ENCODE measurements around the gene LYPD6.

Gene LYPD6

DNA sequence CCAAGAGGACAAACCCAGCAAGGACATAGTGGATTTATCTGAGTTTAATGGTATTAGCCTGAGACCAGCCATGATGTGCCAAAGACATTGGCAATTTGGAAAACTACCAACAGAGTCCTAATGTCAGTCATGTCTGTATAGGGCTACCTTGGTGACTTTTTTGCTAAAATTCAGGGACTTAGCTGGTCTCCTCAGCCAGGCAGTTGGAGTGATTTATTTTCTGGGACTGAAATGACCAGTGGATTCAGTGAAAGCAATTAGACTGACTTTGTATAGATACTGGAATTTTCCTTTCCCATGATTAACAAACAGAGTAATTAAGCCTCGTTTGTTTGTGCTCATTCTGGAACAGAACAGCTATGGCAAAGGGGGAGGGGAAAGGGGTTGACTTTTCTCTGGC lies 55.0 kb downstream of the LYPD6 start:
- no peak overlapping the region for H4K8ac ChIP-seq (ENCODE audit: low read depth, low read length)
- no peak overlapping the region for H3K4ac ChIP-seq (ENCODE audit: low read depth, low read length)
- H3K9me3 ChIP-seq (ENCODE audit: insufficient read depth, low read depth, low read length) = no peaks in the 10 kb centered on the region
- H3K18ac ChIP-seq (ENCODE audit: low read length) = no peak overlapping the region
- no peak overlapping the region for H2BK120ac ChIP-seq (ENCODE audit: insufficient read depth, low read length, poor library complexity)
- peaks cover 2 to 21% of the 10 kb centered on the region in 2 experiments for H3K4me1 ChIP-seq (ENCODE audit: control insufficient read depth in 1 of 2, insufficient read depth in 2 of 2, low read length in 2 of 2)
- H3K23ac ChIP-seq (ENCODE audit: low read length) = no peak overlapping the region
- H4K91ac ChIP-seq (ENCODE audit: low read depth, low read length) = no peak overlapping the region
- peaks cover 2 to 14% of the 10 kb centered on the region in 2 experiments for H3K36me3 ChIP-seq (ENCODE audit: control insufficient read depth in 1 of 2, insufficient read depth in 2 of 2, low read length in 2 of 2)
- H2AFZ ChIP-seq (ENCODE audit: insufficient read depth, low read length, poor library complexity) = no peak overlapping the region
- no peak overlapping the region for H2BK12ac ChIP-seq (ENCODE audit: low read length)
- H2AK5ac ChIP-seq (ENCODE audit: low read length) = no peak overlapping the region
- no peak overlapping the region for H3K9ac ChIP-seq (ENCODE audit: low read length)
- no peaks in the 10 kb centered on the region for H3K27me3 ChIP-seq (ENCODE audit: insufficient read depth, low read length)
- H3K4me3 ChIP-seq (ENCODE audit: low read depth, low read length) = no peak overlapping the region
- H4K12ac ChIP-seq (ENCODE audit: low read depth, low read length) = no peak overlapping the region
- DNase-seq = no peak
- H3K27ac ChIP-seq (ENCODE audit: low read depth, low read length) = no peak overlapping the region
- H2BK5ac ChIP-seq (ENCODE audit: low read depth, low read length, poor library complexity) = no peak overlapping the region
- no peak overlapping the region for H3K14ac ChIP-seq (ENCODE audit: low read length)
- WGBS (ENCODE audit: extremely low coverage, insufficient coverage, insufficient read length) = no CpG with 5 or more reads among the region's 1 CpG
- peaks cover 8% of the 10 kb centered on the region for H3K79me1 ChIP-seq (ENCODE audit: low read length)
- no peak overlapping the region for H3K4me2 ChIP-seq (ENCODE audit: low read length)
- H3K79me2 ChIP-seq (ENCODE audit: control insufficient read depth, insufficient read depth, low read length, poor library complexity) = peaks cover 3% of the 10 kb centered on the region

DNA sequence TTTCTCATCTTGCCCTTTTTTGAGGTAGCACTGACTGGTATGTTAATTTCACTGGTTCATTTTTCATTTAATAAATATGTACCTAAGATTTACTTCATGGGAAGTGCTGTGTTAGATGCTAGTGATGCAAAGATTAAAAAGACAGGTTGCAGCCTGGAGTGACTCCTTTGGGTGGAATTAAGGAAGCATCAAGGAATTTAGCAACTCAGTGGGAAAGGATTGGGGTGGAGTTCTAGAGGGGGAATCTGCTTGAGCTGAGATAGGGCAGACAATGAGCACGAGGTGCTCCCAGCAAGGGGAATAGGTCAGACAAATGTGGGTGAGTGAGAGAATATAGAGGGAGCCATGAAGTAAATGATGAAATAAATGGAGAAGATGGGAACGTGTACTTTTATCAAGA lies 57.0 kb downstream of the LYPD6 start:
- no peaks in the 10 kb centered on the region for H3K9me3 ChIP-seq (ENCODE audit: insufficient read depth, low read depth, low read length)
- H2BK12ac ChIP-seq (ENCODE audit: low read length) = no peak overlapping the region
- H3K4me2 ChIP-seq (ENCODE audit: low read length) = no peak overlapping the region
- H3K23ac ChIP-seq (ENCODE audit: low read length) = no peak overlapping the region
- H2BK5ac ChIP-seq (ENCODE audit: low read depth, low read length, poor library complexity) = no peak overlapping the region
- H3K18ac ChIP-seq (ENCODE audit: low read length) = no peak overlapping the region
- H2AFZ ChIP-seq (ENCODE audit: insufficient read depth, low read length, poor library complexity) = no peak overlapping the region
- 100% methylated on average over 1 of the region's 2 CpGs for WGBS (ENCODE audit: extremely low coverage, insufficient coverage, insufficient read length)
- DNase-seq = no peak
- H3K27me3 ChIP-seq (ENCODE audit: insufficient read depth, low read length) = no peaks in the 10 kb centered on the region
- peaks cover 8% of the 10 kb centered on the region for H3K79me1 ChIP-seq (ENCODE audit: low read length)
- peaks cover 2 to 21% of the 10 kb centered on the region in 2 experiments for H3K4me1 ChIP-seq (ENCODE audit: control insufficient read depth in 1 of 2, insufficient read depth in 2 of 2, low read length in 2 of 2)
- no peak overlapping the region for H3K4ac ChIP-seq (ENCODE audit: low read depth, low read length)
- no peak overlapping the region for H3K4me3 ChIP-seq (ENCODE audit: low read depth, low read length)
- no peak overlapping the region for H4K8ac ChIP-seq (ENCODE audit: low read depth, low read length)
- H4K12ac ChIP-seq (ENCODE audit: low read depth, low read length) = no peak overlapping the region
- no peak overlapping the region for H3K14ac ChIP-seq (ENCODE audit: low read length)
- no peak overlapping the region for H2BK120ac ChIP-seq (ENCODE audit: insufficient read depth, low read length, poor library complexity)
- no peak overlapping the region for H3K27ac ChIP-seq (ENCODE audit: low read depth, low read length)
- no peak overlapping the region for H2AK5ac ChIP-seq (ENCODE audit: low read length)
- H3K9ac ChIP-seq (ENCODE audit: low read length) = no peak overlapping the region
- H4K91ac ChIP-seq (ENCODE audit: low read depth, low read length) = no peak overlapping the region
- peaks cover 2 to 15% of the 10 kb centered on the region in 2 experiments for H3K36me3 ChIP-seq (ENCODE audit: control insufficient read depth in 1 of 2, insufficient read depth in 2 of 2, low read length in 2 of 2)
- H3K79me2 ChIP-seq (ENCODE audit: control insufficient read depth, insufficient read depth, low read length, poor library complexity) = peaks cover 3% of the 10 kb centered on the region

DNA sequence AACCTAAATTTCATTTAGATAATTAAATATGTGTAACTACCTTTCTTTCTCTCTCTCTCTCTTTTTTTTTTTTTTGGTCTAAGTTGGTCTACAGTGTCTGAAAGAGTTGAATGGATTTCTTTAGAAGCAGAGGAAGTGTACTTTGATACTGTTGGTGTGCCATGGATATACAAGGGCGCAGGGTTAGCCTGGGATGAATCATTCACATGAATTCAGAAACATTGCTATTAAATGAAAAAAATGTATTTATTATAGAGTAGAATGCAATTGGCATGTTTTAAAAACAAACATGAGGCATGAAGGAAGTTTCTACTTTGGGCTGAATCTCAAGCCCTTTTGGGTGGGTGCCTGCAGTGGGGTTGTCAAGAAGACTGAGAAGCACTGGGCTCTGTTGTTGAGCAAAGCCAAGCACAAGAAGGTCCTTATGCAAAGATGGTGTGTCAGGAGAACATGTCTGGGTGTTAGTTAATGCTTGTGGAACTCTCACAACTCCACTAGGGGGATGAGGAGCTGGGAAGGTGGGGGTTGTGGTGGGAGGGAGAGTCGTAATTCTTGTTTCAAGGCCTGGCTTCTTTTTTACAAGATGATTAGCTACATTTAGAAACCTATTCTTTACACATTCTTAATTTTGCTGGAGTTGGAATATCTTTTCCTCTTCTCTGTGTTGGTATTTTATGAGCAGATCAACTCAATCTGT lies 57.9 kb downstream of the LYPD6 start:
- peaks cover 2 to 21% of the 10 kb centered on the region in 2 experiments for H3K4me1 ChIP-seq (ENCODE audit: control insufficient read depth in 1 of 2, insufficient read depth in 2 of 2, low read length in 2 of 2)
- no peak overlapping the region for H4K91ac ChIP-seq (ENCODE audit: low read depth, low read length)
- peaks cover 2 to 17% of the 10 kb centered on the region in 2 experiments for H3K36me3 ChIP-seq (ENCODE audit: control insufficient read depth in 1 of 2, insufficient read depth in 2 of 2, low read length in 2 of 2)
- no peak overlapping the region for H3K23ac ChIP-seq (ENCODE audit: low read length)
- no peak overlapping the region for H3K4me3 ChIP-seq (ENCODE audit: low read depth, low read length)
- no peak overlapping the region for H3K9ac ChIP-seq (ENCODE audit: low read length)
- H2BK12ac ChIP-seq (ENCODE audit: low read length) = peak overlapping the region; percentile 60
- no CpG with 5 or more reads among the region's 2 CpGs for WGBS (ENCODE audit: extremely low coverage, insufficient coverage, insufficient read length)
- no peak overlapping the region for H3K4me2 ChIP-seq (ENCODE audit: low read length)
- no peaks in the 10 kb centered on the region for H3K9me3 ChIP-seq (ENCODE audit: insufficient read depth, low read depth, low read length)
- peaks cover 8% of the 10 kb centered on the region for H3K79me1 ChIP-seq (ENCODE audit: low read length)
- no peak overlapping the region for H2AFZ ChIP-seq (ENCODE audit: insufficient read depth, low read length, poor library complexity)
- peak overlapping the region; percentile 52 for H4K8ac ChIP-seq (ENCODE audit: low read depth, low read length)
- no peak overlapping the region for H2BK5ac ChIP-seq (ENCODE audit: low read depth, low read length, poor library complexity)
- no peak for DNase-seq
- no peak overlapping the region for H2AK5ac ChIP-seq (ENCODE audit: low read length)
- H3K79me2 ChIP-seq (ENCODE audit: control insufficient read depth, insufficient read depth, low read length, poor library complexity) = peaks cover 3% of the 10 kb centered on the region
- H4K12ac ChIP-seq (ENCODE audit: low read depth, low read length) = no peak overlapping the region
- no peak overlapping the region for H3K4ac ChIP-seq (ENCODE audit: low read depth, low read length)
- no peak overlapping the region for H3K14ac ChIP-seq (ENCODE audit: low read length)
- H3K27me3 ChIP-seq (ENCODE audit: insufficient read depth, low read length) = no peaks in the 10 kb centered on the region
- no peak overlapping the region for H2BK120ac ChIP-seq (ENCODE audit: insufficient read depth, low read length, poor library complexity)
- no peak overlapping the region for H3K18ac ChIP-seq (ENCODE audit: low read length)
- no peak overlapping the region for H3K27ac ChIP-seq (ENCODE audit: low read depth, low read length)

DNA sequence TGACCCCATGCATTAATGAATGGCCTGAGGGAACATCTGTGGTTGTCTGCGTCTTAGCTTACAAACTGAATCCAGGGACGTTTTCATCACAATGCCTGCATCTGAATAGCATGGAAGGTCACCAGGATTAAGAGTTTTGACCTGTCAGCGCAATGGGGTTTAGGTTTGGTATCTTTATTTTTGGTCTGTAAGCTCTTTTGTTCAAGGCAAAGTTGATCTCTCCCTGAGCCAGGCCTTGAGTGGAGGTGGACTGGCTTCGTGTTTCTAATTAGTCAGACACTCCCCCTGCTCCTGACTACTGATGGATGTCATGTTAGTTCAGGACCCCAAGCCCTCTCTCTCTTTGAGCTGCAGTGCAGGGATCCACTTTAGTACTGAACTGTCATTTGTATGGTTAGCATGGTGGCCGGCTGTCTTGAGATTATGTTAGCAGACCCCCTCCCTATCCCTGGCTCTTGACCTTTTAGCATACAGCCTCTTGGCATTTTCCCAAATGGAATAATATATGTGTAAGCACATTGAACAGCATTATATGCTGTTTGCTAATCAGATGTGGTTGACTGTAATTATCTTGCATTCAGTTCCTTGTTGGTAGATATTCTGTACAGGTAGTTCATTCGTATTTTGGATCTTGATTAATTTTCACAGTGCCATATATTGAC lies 59.2 kb downstream of the LYPD6 start:
- Histone ChIP-seq H3K9me3 (ENCODE audit: insufficient read depth, low read depth, low read length) (no peaks in the 10 kb centered on the region), H3K14ac (ENCODE audit: low read length) (no peak overlapping the region), H3K4ac (ENCODE audit: low read depth, low read length) (no peak overlapping the region), H3K18ac (ENCODE audit: low read length) (no peak overlapping the region), H3K79me2 (ENCODE audit: control insufficient read depth, insufficient read depth, low read length, poor library complexity) (no peaks in the 10 kb centered on the region), H3K4me3 (ENCODE audit: low read depth, low read length) (no peak overlapping the region), H3K4me1 (ENCODE audit: control insufficient read depth in 1 of 2, insufficient read depth in 2 of 2, low read length in 2 of 2) (peaks cover 2 to 17% of the 10 kb centered on the region in 2 experiments), H2AFZ (ENCODE audit: insufficient read depth, low read length, poor library complexity) (no peak overlapping the region), H3K9ac (ENCODE audit: low read length) (no peak overlapping the region), H3K27me3 (ENCODE audit: insufficient read depth, low read length) (no peaks in the 10 kb centered on the region), H4K12ac (ENCODE audit: low read depth, low read length) (no peak overlapping the region), H3K36me3 (ENCODE audit: control insufficient read depth in 1 of 2, insufficient read depth in 2 of 2, low read length in 2 of 2) (peaks cover 2 to 18% of the 10 kb centered on the region in 2 experiments), H3K27ac (ENCODE audit: low read depth, low read length) (no peak overlapping the region), H3K4me2 (ENCODE audit: low read length) (no peak overlapping the region), H4K91ac (ENCODE audit: low read depth, low read length) (no peak overlapping the region), H2BK5ac (ENCODE audit: low read depth, low read length, poor library complexity) (no peak overlapping the region), H2BK12ac (ENCODE audit: low read length) (no peak overlapping the region), H4K8ac (ENCODE audit: low read depth, low read length) (no peak overlapping the region), H3K23ac (ENCODE audit: low read length) (no peak overlapping the region), H3K79me1 (ENCODE audit: low read length) (peaks cover 8% of the 10 kb centered on the region), H2AK5ac (ENCODE audit: low read length) (no peak overlapping the region), H2BK120ac (ENCODE audit: insufficient read depth, low read length, poor library complexity) (no peak overlapping the region)
- DNase-seq = no peak
- WGBS (ENCODE audit: extremely low coverage, insufficient coverage, insufficient read length) = no CpG with 5 or more reads among the region's 6 CpGs
